ENCODE results near the gene MAMDC4. TPM values are rescaled to one million over a fixed set of nuclear protein-coding genes. Genes with fewer than 3 reads are reported as not detected.
"Not testable (repeated sequence)": the region's sequence is repeated elsewhere in the genome, so short reads cannot be mapped to it uniquely, and the experiment has no call there.

Gene MAMDC4
- total RNA-seq, 2 donors from 2014 or later, result 16.0 to 17.2 TPM

GRCh38 chr9:136829981-136830885 lies 21.9 kb upstream of the MAMDC4 start:
- peak in 1 of 2 donors; percentile 18 for ATAC-seq
- H3K4me1 Mint-ChIP-seq (ENCODE audit: low read depth in 2 of 2), result no peaks in the 10 kb centered on the region
- no peaks in the 10 kb centered on the region for H3K27me3 Mint-ChIP-seq
- no peak overlapping the region for H3K4me3 Mint-ChIP-seq
- DNase-seq (ENCODE audit: low spot score), result peak; percentile 57
- no peaks in the 10 kb centered on the region for H3K36me3 Mint-ChIP-seq
- no peaks in the 10 kb centered on the region for H3K9me3 Mint-ChIP-seq
- no peak overlapping the region for H3K27ac Mint-ChIP-seq

- Mint-ChIP-seq H3K27me3 (no peaks in the 10 kb centered on the region), H3K4me3 (no peak overlapping the region), H3K9me3 (no peaks in the 10 kb centered on the region), H3K36me3 (no peaks in the 10 kb centered on the region), H3K27ac (no peak overlapping the region), H3K4me1 (ENCODE audit: low read depth in 2 of 2) (no peaks in the 10 kb centered on the region)
- ATAC-seq (no peak), DNase-seq (ENCODE audit: low spot score) (peak; percentile 48)
These were observed 21.0 kb upstream of the MAMDC4 start for GRCh38 chr9:136831002-136831719.

DNA sequence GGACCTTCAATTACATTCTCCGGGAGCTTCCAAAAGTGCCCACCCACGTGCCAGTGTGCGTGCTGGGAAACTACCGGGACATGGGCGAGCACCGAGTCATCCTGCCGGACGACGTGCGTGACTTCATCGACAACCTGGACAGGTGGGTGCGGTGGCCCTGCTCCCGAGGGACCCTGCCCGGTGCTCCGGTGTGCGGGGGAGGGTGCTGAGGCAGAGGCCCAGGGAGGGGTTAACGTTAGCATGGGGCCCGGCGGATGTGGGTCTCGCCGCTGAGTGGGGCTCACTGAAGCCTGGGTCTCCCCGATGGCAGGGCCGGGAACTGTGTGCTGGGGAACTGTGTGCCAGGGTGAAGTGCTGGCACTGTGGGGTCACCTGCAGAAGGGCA lies 20.4 kb upstream of the MAMDC4 start:
- ATAC-seq, result no peak
- H3K27ac Mint-ChIP-seq, result no peak overlapping the region
- H3K4me1 Mint-ChIP-seq (ENCODE audit: low read depth in 2 of 2), result no peaks in the 10 kb centered on the region
- no peak overlapping the region for H3K4me3 Mint-ChIP-seq
- no peaks in the 10 kb centered on the region for H3K27me3 Mint-ChIP-seq
- DNase-seq (ENCODE audit: low spot score), result peak; percentile 45
- no peaks in the 10 kb centered on the region for H3K36me3 Mint-ChIP-seq
- H3K9me3 Mint-ChIP-seq, result no peaks in the 10 kb centered on the region

GRCh38 chr9:136832581-136832980 lies 19.6 kb upstream of the MAMDC4 start:
- peak; percentile 40 for DNase-seq (ENCODE audit: low spot score)

GRCh38 chr9:136833381-136834048 lies 18.6 kb upstream of the MAMDC4 start:
- H3K9me3 Mint-ChIP-seq; H3K4me3 Mint-ChIP-seq; H3K36me3 Mint-ChIP-seq; H3K4me1 Mint-ChIP-seq (ENCODE audit: low read depth in 2 of 2); H3K27me3 Mint-ChIP-seq; H3K27ac Mint-ChIP-seq; ATAC-seq: not testable (repeated sequence)
- DNase-seq (ENCODE audit: low spot score), result peak; percentile 44

More at GRCh38 chr9:136832581-136832980, 19.6 kb upstream of the MAMDC4 start:
- H3K9me3 Mint-ChIP-seq, result no peaks in the 10 kb centered on the region
- H3K36me3 Mint-ChIP-seq, result no peaks in the 10 kb centered on the region
- no peak overlapping the region for H3K27ac Mint-ChIP-seq
- no peak for ATAC-seq
- H3K27me3 Mint-ChIP-seq, result no peaks in the 10 kb centered on the region
- no peak overlapping the region for H3K4me3 Mint-ChIP-seq
- no peaks in the 10 kb centered on the region for H3K4me1 Mint-ChIP-seq (ENCODE audit: low read depth in 2 of 2)

DNA sequence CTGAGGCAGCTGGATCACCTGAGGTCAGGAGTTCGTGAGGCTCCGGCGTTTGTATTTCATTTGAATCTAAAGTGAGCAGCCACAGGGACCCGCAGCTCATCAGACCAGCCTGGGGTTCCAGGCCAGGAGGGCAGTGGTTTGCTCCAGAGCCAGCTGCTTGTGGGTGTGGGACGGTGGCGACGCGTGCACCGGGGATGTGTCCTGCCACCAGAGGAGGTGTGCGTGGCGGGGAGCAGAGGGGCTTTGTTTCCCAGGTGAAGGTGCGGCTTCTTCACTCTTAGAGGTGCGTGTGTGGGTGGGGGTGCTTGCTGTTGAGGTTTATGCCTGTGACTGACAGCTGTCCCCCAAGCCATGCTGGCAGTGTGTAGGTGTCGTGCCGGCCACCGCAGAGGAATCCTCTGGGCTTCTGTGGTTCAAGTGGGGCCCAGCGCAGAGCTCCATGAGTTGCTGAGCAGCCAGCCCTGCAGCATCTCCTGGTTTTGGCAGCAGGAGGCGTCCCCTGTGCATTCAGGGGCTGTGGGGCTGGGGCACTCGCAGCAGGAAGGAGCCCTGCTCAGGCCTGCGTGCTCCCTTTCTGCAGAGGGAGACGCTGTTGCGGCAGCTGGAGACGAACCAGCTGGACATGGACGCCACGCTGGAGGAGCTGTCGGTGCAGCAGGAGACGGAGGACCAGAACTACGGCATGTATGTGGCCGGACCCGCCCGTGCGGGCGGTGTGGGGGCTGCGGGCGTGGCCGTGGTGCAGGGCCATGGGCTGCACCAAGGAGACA lies 16.8 kb upstream of the MAMDC4 start:
- ATAC-seq (no peak), DNase-seq (ENCODE audit: low spot score) (no peak)
- Mint-ChIP-seq H3K9me3 (no peaks in the 10 kb centered on the region), H3K27me3 (no peaks in the 10 kb centered on the region), H3K4me3 (no peak overlapping the region), H3K4me1 (ENCODE audit: low read depth in 2 of 2) (peaks cover 4% of the 10 kb centered on the region in 2 donors), H3K36me3 (no peaks in the 10 kb centered on the region), H3K27ac (no peak overlapping the region)

GRCh38 chr9:136835932-136836904 lies 15.9 kb upstream of the MAMDC4 start:
- ATAC-seq (no peak), DNase-seq (ENCODE audit: low spot score) (no peak)
- Mint-ChIP-seq H3K4me1 (ENCODE audit: low read depth in 2 of 2) (peaks cover 4% of the 10 kb centered on the region in 2 donors), H3K36me3 (no peaks in the 10 kb centered on the region), H3K27ac (no peak overlapping the region), H3K9me3 (no peaks in the 10 kb centered on the region), H3K4me3 (no peak overlapping the region), H3K27me3 (no peaks in the 10 kb centered on the region)

GRCh38 chr9:136837146-136837855 lies 14.8 kb upstream of the MAMDC4 start:
- ATAC-seq (no peak), DNase-seq (ENCODE audit: low spot score) (no peak)
- H3K27me3 Mint-ChIP-seq, result no peaks in the 10 kb centered on the region
- no peak overlapping the region for H3K4me3 Mint-ChIP-seq
- H3K27ac Mint-ChIP-seq, result no peak overlapping the region
- no peaks in the 10 kb centered on the region for H3K9me3 Mint-ChIP-seq
- H3K36me3 Mint-ChIP-seq, result no peaks in the 10 kb centered on the region
- peaks cover 4 to 6% of the 10 kb centered on the region in 2 donors for H3K4me1 Mint-ChIP-seq (ENCODE audit: low read depth in 2 of 2)

DNA sequence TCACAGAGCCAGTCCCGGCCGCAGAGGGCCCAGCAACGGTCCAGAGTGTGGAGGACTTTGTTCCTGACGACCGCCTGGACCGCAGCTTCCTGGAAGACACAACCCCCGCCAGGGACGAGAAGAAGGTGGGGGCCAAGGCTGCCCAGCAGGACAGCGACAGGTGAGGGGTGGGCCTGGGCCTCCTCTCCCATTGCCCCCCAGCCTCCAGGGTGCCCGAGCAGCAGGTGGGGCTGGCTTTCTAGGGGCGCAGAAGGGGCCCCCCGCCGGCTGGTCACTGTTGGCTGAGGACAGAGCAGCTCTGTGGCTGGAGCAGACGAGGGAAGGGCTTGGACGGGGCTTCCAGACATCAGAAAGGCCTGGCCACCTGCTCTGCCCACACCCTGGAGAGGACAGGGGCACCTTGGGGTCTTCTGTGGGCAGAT lies 14.3 kb upstream of the MAMDC4 start:
- H3K27me3 Mint-ChIP-seq; DNase-seq (ENCODE audit: low spot score); H3K9me3 Mint-ChIP-seq; ATAC-seq; H3K4me1 Mint-ChIP-seq (ENCODE audit: low read depth in 2 of 2); H3K36me3 Mint-ChIP-seq; H3K27ac Mint-ChIP-seq; H3K4me3 Mint-ChIP-seq: not testable (repeated sequence)

- no peak overlapping the region for H3K4me3 Mint-ChIP-seq
- H3K27me3 Mint-ChIP-seq, result no peaks in the 10 kb centered on the region
- H3K27ac Mint-ChIP-seq, result no peak overlapping the region
- peaks cover 4 to 7% of the 10 kb centered on the region in 2 donors for H3K4me1 Mint-ChIP-seq (ENCODE audit: low read depth in 2 of 2)
- DNase-seq (ENCODE audit: low spot score) (no peak), ATAC-seq (no peak)
- no peaks in the 10 kb centered on the region for H3K9me3 Mint-ChIP-seq
- no peaks in the 10 kb centered on the region for H3K36me3 Mint-ChIP-seq
These were observed 13.6 kb upstream of the MAMDC4 start for GRCh38 chr9:136838314-136839228.
